ENCODE measurements around the gene CAMK1D.
"Not testable (repeated sequence)": the region's sequence is repeated elsewhere in the genome, so short reads cannot be mapped to it uniquely, and the experiment has no call there.

DNA sequence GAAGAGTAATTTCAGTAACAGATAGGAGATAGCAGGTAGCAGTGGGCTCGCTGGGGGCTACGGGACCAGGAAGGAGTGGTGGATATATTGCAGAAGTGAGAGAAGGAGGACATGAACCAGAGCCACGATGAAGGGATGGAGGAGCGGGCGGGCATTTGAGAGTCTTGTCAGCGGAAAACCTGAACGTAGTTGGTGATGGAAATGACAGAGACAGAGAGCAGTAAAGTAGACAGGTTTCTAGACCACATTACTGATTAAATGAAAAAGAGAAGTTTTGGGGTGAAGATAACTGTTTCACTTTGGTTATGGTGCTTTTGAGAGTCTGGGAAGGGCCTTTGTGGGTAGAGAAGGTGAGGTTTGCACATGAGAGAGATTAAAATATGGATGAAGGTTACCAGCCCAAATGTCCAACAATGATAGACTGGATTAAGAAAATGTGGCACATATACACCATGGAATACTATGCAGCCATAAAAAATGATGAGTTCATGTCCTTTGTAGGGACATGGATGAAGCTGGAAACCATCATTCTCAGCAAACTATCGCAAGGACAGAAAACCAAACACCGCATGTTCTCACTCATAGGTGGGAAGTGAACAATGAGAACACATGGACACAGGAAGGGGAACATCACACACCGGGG is 196.9 kb downstream of the CAMK1D start:
- TF ChIP-seq, protein P1, sequence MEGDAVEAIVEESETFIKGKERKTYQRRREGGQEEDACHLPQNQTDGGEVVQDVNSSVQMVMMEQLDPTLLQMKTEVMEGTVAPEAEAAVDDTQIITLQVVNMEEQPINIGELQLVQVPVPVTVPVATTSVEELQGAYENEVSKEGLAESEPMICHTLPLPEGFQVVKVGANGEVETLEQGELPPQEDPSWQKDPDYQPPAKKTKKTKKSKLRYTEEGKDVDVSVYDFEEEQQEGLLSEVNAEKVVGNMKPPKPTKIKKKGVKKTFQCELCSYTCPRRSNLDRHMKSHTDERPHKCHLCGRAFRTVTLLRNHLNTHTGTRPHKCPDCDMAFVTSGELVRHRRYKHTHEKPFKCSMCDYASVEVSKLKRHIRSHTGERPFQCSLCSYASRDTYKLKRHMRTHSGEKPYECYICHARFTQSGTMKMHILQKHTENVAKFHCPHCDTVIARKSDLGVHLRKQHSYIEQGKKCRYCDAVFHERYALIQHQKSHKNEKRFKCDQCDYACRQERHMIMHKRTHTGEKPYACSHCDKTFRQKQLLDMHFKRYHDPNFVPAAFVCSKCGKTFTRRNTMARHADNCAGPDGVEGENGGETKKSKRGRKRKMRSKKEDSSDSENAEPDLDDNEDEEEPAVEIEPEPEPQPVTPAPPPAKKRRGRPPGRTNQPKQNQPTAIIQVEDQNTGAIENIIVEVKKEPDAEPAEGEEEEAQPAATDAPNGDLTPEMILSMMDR (IDR thresholded peaks at IDR 0.05): not testable (repeated sequence)
- TF ChIP-seq POLR2A, POLR2AphosphoS5 (IDR thresholded peaks at IDR 0.05): not testable (repeated sequence)

All from breast epithelium (tissue), 3 donors.